Measurements from ENCODE around the gene FAM24B.
"Not testable (repeated sequence)": the region's sequence is repeated elsewhere in the genome, so short reads cannot be mapped to it uniquely, and the experiment has no call there.

The FAM24B gene, protein sequence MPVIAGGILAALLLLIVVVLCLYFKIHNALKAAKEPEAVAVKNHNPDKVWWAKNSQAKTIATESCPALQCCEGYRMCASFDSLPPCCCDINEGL

DNA sequence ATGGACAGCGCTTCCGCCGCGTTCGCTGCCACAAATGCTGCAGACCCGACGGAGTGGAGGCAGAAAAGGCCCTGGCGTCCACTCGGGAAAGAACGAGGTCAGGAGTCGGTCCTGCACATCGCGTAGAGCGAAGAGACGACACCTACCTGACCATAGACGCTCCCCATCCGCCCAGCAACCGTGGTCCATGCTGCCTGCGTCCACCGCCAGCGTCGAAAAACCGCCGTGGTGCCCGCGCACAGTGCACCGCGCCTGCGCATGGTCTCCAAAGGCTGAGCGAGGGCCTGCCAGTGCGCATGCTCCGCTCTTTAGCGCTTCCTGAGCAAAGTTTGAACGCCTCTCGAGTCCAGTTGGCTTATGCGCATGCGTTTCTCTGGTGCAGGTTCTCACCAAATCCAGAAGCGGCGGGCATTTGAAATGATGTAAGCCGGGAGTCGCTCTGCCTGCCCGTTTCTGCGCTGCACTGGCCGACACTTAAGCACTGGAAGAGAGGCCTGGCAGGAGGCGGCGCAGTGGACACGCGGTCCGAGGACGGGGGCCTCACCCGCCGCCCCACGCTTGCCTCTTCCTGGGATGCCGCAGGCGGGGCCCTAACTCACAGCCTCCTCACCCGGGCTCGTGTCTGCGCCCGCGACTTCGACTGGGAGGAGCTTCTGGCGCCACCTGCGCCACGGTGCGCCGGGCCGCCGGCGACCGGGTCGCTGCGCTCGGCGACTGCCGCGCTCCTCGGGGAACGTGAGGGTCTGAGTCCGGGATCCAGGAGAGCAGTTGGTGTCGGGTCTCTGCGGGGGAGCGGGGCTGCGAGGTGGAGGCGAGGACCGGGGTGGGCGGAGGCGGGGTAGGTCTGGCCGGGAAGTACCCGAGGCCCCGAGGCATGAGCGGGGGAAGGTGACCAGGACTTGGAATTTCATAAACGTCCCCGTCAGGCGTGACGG is at the start of gene FAM24B:
Gene FAM24B, minus strand, starts transcription at position 243 of the 935 bp plus-strand sequence. CDS start 29,066 bp downstream, outside the sequence.
- peak; percentile 96 for DNase-seq (ENCODE audit: low read depth)

DNA sequence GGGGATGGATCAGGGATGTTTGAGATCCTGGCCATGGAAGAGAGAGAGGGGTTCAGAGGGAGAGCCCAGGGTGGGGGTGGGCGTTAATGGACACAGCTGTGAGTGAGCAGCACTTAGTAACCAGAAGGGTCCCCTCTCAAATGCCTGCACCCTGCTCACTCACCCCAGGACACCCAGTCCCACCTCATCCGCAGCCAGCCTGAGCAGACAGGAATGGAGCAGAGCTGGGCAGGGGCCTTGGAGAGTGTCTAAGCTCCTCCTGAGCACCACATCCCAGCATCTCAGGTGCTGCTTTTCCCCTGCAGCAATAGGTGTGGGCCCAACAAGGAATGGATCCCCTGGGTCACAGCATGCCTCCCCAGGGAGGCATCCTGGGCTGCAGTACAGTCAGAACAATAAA is 36.3 kb upstream of the FAM24B start:
- DNase-seq (ENCODE audit: low read depth), result no peak

DNA sequence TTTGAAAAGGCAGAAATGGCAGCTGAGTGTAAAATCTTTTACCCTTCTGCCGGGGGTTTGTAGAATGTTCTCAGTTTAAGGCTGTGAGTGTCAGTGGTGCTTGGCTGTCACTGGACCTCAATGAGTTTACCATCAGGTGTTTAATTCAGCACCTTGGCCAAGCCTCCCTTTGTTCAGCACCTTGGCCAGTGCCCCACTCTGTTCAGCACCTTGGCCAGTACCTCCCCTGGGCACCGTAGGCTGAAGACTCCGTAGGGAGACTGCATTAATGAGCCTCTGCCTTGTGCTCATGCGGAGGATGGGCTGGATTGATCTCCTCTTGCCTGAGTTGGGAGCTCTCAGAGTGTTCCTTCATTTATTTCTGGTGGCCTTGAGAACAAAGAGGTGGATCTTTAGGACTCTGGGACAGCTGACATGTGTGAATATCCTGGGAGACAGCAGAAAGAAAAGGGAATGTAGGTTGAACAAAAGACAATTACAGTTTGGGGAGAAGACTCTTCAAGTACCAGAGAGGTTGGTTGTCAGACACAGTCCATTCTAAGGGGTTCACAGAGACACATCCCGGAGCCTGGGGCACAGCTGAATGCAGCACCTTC is 32.6 kb upstream of the FAM24B start:
- DNase-seq (ENCODE audit: low read depth), result peak; percentile 46

DNA sequence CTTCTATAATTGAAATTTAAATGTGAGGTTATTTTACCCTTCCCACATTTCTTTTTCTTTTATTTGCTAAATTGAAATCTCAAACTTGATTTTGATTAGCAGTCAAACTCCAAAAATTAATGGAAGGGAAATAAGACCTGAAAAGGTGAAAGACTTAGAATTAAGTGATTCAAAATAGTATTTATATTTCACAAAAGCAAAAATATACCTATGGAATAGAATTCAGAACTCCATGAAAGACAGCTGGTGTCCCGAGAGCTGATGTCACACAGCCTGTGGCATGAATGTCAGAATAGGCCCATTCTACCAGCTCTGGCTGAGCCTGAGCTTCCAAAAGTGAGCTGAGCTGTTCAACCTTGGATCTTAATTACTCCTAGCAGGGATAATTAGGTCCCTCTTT is 30.9 kb upstream of the FAM24B start, which contains the start of gene FAM24A:
Gene FAM24A, plus strand, starts transcription at position 301 of the 400 bp plus-strand sequence. CDS start 1,025 bp downstream, outside the sequence.
- no peak for DNase-seq (ENCODE audit: low read depth)

DNA sequence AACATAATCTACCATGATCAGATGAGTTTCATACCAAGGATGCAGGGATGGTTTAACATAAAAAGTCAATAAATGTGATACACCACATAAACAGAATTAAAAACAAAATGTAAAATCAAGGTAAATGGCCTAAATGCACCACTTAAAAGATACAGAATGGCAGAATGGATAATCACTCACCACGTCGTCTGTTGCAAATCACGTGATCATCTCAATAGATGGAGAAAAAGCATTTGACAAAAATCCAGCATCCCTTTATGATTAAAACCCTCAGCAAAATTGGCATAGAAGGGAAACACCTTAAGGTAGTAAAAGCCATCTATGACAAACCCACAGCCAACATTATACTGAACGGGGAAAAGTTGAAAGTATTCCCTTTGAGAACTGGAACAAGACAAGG is 24.5 kb upstream of the FAM24B start:
- DNase-seq (ENCODE audit: low read depth), result not testable (repeated sequence)

DNA sequence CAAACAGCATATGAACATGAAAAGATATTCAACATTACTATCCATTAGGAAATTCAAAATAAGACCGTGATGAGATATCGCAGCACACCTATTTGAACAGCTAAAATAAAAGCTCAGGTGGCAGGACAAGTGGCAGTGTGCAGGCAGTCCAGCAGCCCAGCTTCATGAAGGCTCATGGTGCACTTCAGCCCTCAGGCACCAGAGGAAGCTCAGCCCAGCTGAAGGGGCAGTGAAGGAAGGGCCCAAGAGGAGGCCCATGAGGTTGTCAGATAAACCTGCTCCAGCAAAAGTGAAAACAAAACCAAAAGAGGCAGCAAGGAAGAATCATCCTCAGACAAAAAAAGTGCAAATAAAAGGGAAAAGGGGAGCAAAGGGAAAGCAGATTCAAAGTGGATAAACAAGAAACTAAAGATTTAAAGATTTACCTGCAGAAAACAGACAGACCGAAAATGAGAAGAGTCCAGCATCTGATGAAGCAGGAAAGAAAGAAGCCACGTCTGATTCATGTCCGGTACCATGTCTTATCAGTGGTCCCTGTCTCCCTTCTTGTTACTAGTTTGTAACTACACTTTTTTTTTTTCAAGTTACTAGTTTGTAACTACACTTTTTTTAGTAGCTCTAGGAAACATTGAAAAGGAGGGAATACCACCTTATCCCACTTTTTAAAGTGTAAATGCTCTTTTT is 15.0 kb upstream of the FAM24B start:
- no peak for DNase-seq (ENCODE audit: low read depth)

DNA sequence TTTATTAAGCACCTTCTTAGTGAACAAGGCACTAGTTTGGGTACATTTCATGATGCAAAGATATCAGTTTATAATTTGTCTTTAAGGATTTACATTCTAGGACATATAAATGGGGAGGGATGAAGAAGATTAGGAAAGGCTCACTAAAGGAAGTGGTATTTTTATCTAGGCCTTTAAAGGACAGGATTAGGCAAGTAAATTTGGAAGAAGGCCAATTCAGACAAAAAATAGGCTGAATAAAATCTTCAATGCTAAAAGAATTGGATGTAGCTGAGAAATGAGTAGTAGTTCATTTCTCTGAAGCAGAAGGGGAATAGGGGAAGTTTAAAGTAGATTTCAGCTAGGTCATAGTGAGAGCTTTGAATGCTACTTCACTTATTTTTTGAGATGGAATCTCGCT is 4.8 kb upstream of the FAM24B start:
- DNase-seq (ENCODE audit: low read depth), result peak; percentile 29

DNA sequence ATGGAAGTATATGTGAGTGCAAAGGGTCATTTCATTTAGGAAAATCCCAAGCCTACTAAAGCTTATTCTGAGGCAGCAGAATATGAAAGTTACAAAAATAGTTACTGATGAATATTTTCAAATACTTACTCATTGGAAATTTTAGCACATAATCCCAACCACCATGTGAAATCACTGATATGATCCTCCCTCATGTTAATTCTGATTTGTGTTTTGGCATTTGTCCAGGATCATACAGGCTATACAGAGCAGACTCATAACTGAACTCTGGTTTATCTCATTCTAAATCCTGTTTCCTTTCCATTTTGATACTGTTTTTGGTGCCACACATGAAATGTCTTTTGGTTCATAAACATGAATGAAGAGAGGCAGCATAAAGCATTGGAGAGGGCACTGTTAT is 3.4 kb upstream of the FAM24B start:
- DNase-seq (ENCODE audit: low read depth), result peak; percentile 20

DNA sequence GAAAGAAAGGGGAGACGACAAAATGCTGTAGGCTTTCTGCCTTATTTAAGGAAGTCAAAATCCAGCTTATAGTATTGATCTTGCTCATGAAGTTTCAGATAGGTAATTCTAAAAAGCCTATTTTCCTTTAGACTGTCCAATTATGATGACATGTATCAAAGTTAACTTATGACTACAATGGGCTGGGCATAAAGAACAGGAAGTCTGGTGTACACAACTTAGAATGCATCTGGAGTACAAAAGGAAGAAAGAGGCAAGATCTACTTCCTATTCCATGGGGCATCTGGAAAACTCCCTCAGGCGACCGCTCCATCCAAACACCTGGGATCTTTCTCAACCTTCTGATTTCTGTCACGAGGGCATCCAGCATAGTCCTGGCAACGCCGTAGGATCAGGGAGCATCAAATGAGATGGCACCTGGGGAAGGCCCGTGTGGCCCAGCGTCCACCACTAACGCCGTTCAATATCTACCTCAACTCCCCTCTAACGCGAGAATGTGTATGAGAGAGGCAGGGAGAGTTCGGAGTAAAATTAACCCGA is 512 bp downstream of the FAM24B start:
- peak; percentile 16 for DNase-seq (ENCODE audit: low read depth)

DNA sequence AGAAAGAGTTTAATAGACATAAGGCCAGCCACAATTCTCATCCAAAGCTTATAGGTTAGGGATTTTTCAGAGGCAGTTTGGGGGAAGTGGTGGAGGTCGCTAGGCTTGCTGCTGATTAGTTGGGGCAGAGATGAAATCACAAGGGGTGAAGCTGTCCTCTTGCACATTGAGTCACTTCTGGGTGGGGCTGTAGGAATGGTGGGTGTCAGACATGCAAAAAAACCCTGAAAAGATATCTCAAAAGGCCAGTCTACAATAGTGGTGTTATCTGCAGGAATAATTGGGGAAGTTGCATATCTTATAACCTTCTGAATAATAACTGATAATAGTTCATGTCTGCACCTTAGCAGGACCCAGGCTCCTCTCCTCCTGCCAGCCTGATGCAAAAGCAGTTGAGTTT is 2.1 kb downstream of the FAM24B start:
- DNase-seq (ENCODE audit: low read depth), result no peak

DNA sequence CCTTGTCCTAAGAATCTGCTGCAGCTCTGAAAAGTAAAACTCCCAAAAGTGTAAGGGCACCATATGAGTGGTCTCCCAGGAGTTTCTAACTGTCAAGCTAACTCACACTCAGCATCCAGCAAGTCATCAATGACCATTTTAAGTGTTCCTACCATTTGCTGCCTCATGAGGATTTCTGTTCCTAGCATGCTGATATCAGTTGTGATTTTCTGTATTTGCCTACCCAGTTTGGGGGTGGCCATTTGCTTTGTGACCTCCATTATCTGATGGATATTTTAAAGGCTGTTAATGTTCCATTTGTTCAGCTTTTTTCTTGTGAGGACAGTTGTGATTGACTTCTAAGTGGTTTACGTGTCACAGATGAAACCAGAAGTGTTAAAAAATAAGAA is 2.9 kb downstream of the FAM24B start:
- no peak for DNase-seq (ENCODE audit: low read depth)

DNA sequence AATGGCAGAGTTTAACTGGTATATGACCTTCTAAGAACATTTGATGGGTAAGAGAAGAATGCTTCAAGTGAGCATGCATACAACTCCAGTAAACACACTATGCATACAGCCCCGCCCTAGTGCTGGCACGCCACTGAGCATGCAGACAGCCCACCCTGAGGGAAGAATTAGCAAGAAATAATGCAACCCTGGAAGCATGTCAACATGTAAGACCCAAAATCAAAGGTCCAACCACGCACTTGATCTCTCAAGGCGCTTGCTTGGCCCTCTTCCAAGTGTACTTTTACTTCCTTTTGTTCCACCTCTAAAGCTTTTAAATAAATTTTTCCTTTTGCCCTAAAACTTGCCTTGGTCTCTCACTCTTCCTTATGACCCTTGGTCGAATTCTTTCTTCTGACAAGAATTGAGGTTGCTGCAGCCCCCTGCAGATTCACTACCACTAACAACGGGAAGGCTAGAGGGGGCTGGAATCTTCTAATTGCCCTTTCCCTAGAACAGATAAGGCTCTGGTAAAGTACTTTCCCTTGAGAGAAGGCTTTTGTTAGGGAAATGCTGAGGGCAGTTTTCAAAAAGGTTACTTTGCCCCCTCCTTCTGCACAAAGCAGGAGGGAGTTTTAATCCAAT is 3.4 kb downstream of the FAM24B start:
- no peak for DNase-seq (ENCODE audit: low read depth)

DNA sequence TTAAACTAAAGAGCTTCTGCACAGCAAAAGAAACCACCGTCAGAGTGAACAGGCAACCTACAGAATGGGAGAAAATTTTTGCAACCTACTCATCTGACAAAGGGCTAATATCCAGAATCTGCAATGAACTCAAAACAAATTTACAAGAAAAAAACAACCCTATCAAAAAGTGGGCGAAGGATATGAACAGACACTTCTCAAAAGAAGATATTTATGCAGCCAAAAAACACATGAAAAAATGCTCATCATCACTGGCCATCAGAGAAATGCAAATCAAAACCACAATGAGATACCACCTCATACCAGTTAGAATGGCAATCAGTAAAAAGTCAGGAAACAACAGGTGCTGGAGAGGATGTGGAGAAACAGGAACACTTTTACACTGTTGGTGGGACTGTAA is 7.4 kb downstream of the FAM24B start:
- DNase-seq (ENCODE audit: low read depth), result not testable (repeated sequence)

DNA sequence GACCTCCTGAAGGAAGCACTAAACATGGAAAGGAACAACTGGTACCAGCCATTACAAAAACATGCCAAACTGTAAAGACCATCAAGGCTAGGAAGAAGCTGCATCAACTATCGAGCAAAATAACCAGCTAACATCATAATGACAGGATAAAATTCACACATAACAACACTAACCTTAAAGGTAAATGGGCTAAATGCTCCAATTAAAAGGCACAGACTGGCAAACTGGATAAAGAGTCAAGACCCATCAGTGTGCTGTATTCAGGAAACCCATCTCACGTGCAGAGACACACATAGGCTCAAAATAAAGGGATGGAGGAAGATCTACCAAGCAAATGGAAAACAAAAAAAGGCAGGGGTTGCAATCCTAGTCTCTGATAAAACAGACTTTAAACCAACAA is 10.6 kb downstream of the FAM24B start:
- not testable (repeated sequence) for DNase-seq (ENCODE audit: low read depth)

DNA sequence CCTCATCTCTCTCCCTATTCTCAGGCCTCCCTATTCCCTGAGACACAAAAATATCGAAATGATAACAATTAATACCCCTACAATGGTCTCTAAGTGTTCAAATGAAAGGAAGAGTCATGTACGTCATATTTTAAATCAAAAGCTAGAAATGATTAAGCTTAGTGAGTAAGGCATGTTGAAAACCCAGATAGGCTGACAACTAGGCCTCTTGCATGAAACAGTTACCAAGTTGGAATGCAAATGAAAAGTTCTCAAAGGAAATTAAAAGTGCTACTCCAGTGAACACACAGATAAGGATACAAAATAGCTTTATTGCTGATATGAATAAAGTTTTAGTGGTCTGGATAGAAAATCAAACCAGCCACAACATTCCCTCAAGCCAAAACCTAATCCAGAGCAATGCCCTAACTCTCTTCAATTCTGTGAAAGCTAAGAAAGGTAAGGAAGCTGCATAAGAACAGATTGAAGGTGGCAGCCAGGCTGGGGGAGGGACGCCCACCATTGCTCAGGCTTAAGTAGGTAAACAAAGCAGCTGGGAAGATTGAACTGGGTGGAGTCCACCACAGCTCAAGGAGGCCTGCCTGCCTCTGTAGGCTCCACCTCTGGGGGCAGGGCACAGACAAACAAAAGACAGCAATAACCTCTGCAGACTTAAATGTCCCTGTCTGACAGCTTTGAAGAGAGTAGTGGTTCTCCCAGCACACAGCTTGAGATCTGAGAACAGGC is 12.5 kb downstream of the FAM24B start:
- peak; percentile 70 for DNase-seq (ENCODE audit: low read depth)

DNA sequence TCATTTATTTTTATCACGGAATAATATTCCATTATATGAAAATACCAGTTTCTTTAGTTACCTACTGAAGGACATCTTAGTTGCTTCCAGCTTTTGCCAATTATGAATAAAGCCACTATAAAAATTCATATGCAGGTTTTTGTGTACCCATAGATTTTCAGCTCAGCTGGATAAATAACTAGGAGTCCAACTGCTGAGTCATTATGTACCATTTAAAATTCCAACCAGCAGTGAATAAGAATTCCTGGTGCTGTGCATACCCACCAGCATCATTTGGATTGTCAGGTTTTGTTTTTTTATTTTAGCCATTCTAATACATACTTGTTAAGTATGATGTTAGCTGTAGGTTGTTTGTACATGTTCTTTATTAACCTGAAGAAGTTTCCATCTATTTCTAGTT is 14.5 kb downstream of the FAM24B start:
- peak; percentile 32 for DNase-seq (ENCODE audit: low read depth)

DNA sequence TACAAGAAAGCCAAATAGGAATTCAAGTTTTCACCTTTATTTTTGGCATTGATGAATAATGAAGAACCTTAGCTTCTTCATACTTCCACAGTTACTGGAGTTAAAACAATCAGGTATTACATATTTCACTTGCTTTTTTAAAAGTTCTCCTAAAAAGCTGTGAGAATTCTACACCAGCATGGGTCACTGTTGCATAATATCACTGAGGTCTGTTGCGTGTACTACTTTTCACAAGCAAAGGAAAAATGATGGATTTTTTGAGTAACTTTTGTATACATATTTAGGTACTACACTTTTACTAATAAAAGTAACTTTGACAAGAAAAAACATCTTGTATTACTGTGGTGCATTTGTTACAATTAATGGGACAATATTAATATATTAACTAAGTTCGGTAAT is 15.2 kb downstream of the FAM24B start:
- DNase-seq (ENCODE audit: low read depth), result peak; percentile 31

DNA sequence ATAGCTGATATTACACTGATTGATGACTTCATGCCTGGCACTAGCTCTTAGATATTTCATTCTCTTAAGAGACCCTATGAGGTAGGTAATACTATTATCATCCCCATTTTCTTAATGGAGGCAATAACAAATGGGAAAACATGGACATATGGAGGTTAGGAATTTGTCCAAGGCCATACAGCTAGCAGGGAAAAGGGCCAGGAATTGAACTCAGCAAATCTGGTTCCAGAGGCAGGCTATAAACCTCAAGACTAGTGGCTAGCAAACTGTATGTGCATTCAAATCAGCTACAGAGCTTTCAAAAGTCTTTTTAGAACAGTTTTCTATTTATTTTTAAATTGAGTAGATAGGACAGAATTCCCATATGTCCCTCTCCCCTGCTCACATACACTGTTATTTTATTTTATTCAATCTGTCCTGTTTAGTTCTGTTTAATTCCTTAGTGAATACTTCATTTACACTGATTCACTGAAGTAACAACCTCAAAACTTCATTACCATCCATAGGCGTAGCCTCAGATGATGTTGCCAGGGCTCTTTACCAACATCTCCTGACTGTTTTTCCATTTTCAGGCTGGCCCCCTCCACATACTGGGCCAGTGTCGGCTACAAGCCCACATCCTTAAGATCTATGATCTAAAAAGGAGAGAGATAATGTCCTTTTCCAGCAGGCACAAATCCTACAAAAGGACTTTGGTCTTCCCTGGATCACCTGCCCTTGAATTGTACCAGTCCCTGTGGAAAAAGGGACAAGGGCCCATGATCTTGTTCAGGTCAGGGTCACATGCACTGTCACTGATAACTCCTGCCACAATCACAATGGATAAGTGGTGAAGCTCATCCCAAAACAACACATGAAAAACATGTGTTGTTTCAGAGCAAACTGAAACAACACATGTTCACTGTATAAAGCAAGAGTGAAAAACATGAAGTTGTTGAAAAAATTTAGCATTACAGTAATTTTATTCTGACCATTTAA is 15.9 kb downstream of the FAM24B start:
- no peak for DNase-seq (ENCODE audit: low read depth)

DNA sequence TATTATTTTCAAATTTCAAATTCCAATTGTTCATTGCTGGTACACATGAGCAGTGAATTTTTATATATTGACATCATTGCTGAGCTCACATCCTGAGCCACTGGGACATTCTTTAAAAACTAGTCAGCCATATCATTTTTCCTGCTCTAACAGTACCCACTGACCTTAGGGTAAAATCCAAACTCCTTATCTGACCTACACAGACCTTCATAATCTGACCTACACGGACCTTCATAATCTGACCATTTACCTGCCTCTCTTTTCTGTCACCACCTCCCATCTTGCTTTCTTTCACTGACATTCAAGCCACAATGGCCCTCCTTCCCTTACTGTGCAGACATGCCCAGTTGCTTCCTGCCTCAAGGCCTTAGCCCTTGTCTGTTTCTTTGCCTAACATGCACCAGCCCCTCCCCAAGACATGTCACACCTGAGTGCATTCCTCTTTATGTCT is 17.6 kb downstream of the FAM24B start:
- DNase-seq (ENCODE audit: low read depth), result peak; percentile 59

DNA sequence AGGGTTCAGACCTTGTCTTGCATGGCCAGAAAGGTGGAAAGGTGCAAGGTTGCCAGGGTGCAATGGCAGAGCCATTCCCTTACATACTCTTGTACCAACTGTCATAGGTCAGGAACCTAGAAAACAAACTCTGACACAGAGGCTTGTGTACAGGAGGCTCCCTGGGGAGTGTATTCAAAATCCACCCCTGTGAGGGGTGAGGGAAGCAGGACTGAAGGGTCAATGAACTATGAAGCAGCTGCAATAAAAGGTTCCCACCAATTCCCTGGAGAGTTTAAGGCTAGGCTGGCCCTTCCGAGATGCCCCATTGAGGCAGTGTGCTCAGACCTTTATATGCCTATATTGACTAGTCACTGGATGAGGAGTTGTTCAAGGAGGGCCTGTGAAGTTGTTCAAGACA is 19.9 kb downstream of the FAM24B start:
- no peak for DNase-seq (ENCODE audit: low read depth)

Measured in amniotic epithelial cell (primary cell).